Measurements from ENCODE around the gene ADRA2B.

DNA sequence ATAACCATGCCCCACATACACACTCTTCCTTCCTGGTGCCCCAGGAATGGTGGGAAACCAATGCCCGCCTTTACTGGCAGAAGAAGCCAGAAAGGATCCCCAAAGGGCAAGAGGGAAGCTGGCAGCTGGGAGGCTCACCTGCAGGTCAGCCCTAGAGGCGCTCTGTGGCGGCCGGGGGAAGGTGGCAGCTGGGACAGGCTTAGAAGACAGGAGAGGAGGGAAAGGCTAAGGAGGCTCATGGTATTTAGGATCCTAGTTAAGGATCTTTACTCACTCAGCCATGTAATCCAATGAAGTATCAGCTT lies 23.8 kb downstream of the ADRA2B start:
- TF ChIP-seq, protein P1, sequence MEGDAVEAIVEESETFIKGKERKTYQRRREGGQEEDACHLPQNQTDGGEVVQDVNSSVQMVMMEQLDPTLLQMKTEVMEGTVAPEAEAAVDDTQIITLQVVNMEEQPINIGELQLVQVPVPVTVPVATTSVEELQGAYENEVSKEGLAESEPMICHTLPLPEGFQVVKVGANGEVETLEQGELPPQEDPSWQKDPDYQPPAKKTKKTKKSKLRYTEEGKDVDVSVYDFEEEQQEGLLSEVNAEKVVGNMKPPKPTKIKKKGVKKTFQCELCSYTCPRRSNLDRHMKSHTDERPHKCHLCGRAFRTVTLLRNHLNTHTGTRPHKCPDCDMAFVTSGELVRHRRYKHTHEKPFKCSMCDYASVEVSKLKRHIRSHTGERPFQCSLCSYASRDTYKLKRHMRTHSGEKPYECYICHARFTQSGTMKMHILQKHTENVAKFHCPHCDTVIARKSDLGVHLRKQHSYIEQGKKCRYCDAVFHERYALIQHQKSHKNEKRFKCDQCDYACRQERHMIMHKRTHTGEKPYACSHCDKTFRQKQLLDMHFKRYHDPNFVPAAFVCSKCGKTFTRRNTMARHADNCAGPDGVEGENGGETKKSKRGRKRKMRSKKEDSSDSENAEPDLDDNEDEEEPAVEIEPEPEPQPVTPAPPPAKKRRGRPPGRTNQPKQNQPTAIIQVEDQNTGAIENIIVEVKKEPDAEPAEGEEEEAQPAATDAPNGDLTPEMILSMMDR (IDR thresholded peaks at IDR 0.05): no peak
- no peak for TF ChIP-seq EZH2 (IDR thresholded peaks at IDR 0.05; ENCODE audit: borderline replicate concordance, insufficient read depth, low read depth, low read length, poor library complexity, severe bottlenecking)
